ENCODE data around the gene NDUFA6. TPM values are rescaled to one million over a fixed set of nuclear protein-coding genes. Genes with fewer than 3 reads are reported as not detected.
"Not testable (repeated sequence)": the region's sequence is repeated elsewhere in the genome, so short reads cannot be mapped to it uniquely, and the experiment has no call there.

The NDUFA6 gene
- total RNA-seq, 4 donors from 2014 or later: 117 to 139 (median 125) TPM

- TF ChIP-seq POLR2A (IDR thresholded peaks at IDR 0.05) (no peak), CTCF (IDR thresholded peaks at IDR 0.05 in 4 of 5, conservative IDR thresholded peaks at IDR 0.05 in 1 of 5) (no peak)
- peaks cover 0 to 5% of the 10 kb centered on the region in 2 donors for H3K4me1 ChIP-seq
- no peaks in the 10 kb centered on the region for H3K27me3 ChIP-seq
- H3K9me3 ChIP-seq: no peaks in the 10 kb centered on the region
- DNase-seq: no peak
- H3K4me3 ChIP-seq: peak overlapping the region in 3 of 4 donors; percentile 8 to 39 (median 24)
- in situ Hi-C loops (cut with MboI; ENCODE audit: low sequenced_read_pairs in 4 of 4) (no loop called here), intact Hi-C loops (cut with DNase I; ENCODE audit: low total_unique reads) (no loop called here)
- no peaks in the 10 kb centered on the region for H3K36me3 ChIP-seq
- peak; percentile 29 to 50 for ATAC-seq
- H3K27ac ChIP-seq: no peak overlapping the region
These were observed 43.8 kb upstream of the NDUFA6 start for GRCh38 chr22:42134100-42135020.

- no peaks in the 10 kb centered on the region for H3K36me3 ChIP-seq
- no peak for DNase-seq
- in situ Hi-C loops (cut with MboI; ENCODE audit: low sequenced_read_pairs in 4 of 4) (no loop called here), intact Hi-C loops (cut with DNase I; ENCODE audit: low total_unique reads) (no loop called here)
- peaks cover 0 to 5% of the 10 kb centered on the region in 2 donors for H3K4me1 ChIP-seq
- no peaks in the 10 kb centered on the region for H3K9me3 ChIP-seq
- H3K27me3 ChIP-seq: no peaks in the 10 kb centered on the region
- no peak for ATAC-seq
- H3K4me3 ChIP-seq: no peak overlapping the region
- no peak overlapping the region for H3K27ac ChIP-seq
- no peak for TF ChIP-seq POLR2A (IDR thresholded peaks at IDR 0.05)
- TF ChIP-seq CTCF (IDR thresholded peaks at IDR 0.05 in 4 of 5, conservative IDR thresholded peaks at IDR 0.05 in 1 of 5): no peak
These were observed 41.9 kb upstream of the NDUFA6 start for GRCh38 chr22:42132457-42132856.

DNA sequence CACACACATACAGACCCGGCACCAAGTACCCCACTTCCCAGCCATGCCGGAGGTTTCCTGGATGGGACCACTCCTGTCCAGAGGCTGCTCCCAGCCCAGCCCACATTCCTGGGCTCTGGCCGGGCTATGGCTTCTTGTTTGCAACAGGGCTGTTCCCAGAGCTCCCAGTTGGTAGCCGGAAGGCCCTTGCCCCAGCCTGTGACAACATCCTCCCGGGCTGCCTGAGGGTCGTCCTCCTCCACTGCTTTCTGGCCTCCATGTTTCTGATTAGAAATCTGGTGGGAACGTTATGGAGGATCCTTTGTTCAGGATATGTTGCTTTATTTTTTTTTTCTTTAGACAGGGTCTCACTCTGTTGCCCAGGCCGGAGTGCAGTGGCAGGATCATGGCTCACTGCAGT lies 41.0 kb upstream of the NDUFA6 start:
- ATAC-seq (no peak), DNase-seq (no peak)
- no peaks in the 10 kb centered on the region for H3K27me3 ChIP-seq
- intact Hi-C loops (cut with DNase I; ENCODE audit: low total_unique reads) (no loop called here), in situ Hi-C loops (cut with MboI; ENCODE audit: low sequenced_read_pairs in 4 of 4) (no loop called here)
- H3K4me3 ChIP-seq: no peak overlapping the region
- no peak overlapping the region for H3K27ac ChIP-seq
- TF ChIP-seq POLR2A (IDR thresholded peaks at IDR 0.05) (no peak), CTCF (IDR thresholded peaks at IDR 0.05 in 4 of 5, conservative IDR thresholded peaks at IDR 0.05 in 1 of 5) (no peak)
- H3K36me3 ChIP-seq: no peaks in the 10 kb centered on the region
- H3K9me3 ChIP-seq: no peaks in the 10 kb centered on the region
- H3K4me1 ChIP-seq: peaks cover 0 to 5% of the 10 kb centered on the region in 2 donors

DNA sequence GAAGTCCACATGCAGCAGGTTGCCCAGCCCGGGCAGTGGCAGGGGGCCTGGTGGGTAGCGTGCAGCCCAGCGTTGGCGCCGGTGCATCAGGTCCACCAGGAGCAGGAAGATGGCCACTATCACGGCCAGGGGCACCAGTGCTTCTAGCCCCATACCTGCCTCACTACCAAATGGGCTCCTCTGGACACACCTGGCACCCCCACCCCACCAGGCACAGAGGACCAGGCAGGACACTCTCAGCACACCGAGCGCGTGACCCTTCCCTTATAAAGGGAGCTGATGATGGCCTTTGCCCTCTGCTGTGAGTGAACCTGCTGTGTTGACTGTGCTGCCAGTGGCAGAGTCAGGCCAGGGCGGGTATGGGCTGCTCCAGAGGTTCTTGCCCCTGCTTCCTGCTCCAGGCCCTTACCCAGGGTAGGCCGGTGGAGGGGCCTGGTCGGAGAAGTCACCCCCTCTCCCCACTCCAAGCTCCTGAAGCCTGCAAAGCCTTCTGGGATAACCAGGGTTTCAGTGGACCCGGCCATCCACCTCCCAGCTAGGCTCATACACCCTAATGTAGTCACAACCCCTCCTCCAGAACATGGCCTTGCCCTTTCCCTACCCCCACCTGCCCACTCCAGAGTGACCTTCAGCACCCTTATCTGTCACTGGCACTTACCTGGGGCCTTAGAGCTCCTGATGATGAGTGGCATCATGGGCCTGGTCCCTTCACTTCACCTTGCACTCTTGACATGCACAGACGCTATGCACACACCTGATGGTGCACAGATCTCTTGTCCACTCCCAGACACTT lies 40.3 kb upstream of the NDUFA6 start, which contains the start of gene CYP2D6:
Gene CYP2D6, minus strand, starts transcription at position 172 of the 793 bp plus-strand sequence. Its CDS starts 19 bp downstream, at position 153.
- intact Hi-C loops (cut with DNase I; ENCODE audit: low total_unique reads); in situ Hi-C loops (cut with MboI; ENCODE audit: low sequenced_read_pairs in 4 of 4); H3K9me3 ChIP-seq; H3K4me1 ChIP-seq; DNase-seq; H3K27me3 ChIP-seq; H3K4me3 ChIP-seq; H3K36me3 ChIP-seq; H3K27ac ChIP-seq; ATAC-seq: not testable (repeated sequence)

- H3K27me3 ChIP-seq; H3K4me3 ChIP-seq; ATAC-seq; H3K4me1 ChIP-seq; H3K9me3 ChIP-seq; H3K27ac ChIP-seq; in situ Hi-C loops (cut with MboI; ENCODE audit: low sequenced_read_pairs in 4 of 4); H3K36me3 ChIP-seq; DNase-seq; intact Hi-C loops (cut with DNase I; ENCODE audit: low total_unique reads): not testable (repeated sequence)
These were observed 39.6 kb upstream of the NDUFA6 start for GRCh38 chr22:42130182-42130581.

GRCh38 chr22:42128776-42129694 lies 38.5 kb upstream of the NDUFA6 start:
- ATAC-seq; intact Hi-C loops (cut with DNase I; ENCODE audit: low total_unique reads): not testable (repeated sequence)

GRCh38 chr22:42128007-42128406 lies 37.4 kb upstream of the NDUFA6 start:
- H3K27ac ChIP-seq; H3K9me3 ChIP-seq; ATAC-seq; in situ Hi-C loops (cut with MboI; ENCODE audit: low sequenced_read_pairs in 4 of 4); H3K4me1 ChIP-seq; H3K27me3 ChIP-seq; H3K36me3 ChIP-seq; DNase-seq; intact Hi-C loops (cut with DNase I; ENCODE audit: low total_unique reads); H3K4me3 ChIP-seq: not testable (repeated sequence)

More at GRCh38 chr22:42128776-42129694, 38.5 kb upstream of the NDUFA6 start:
- H3K4me3 ChIP-seq; H3K36me3 ChIP-seq; H3K4me1 ChIP-seq; H3K9me3 ChIP-seq; H3K27me3 ChIP-seq; DNase-seq; in situ Hi-C loops (cut with MboI; ENCODE audit: low sequenced_read_pairs in 4 of 4); H3K27ac ChIP-seq: not testable (repeated sequence)

Data from gastrocnemius medialis (tissue), 4 donors.